ENCODE measurements around the gene EPHA2.
"Not testable (repeated sequence)": the region's sequence is repeated elsewhere in the genome, so short reads cannot be mapped to it uniquely, and the experiment has no call there.

EPHA2 gene

DNA sequence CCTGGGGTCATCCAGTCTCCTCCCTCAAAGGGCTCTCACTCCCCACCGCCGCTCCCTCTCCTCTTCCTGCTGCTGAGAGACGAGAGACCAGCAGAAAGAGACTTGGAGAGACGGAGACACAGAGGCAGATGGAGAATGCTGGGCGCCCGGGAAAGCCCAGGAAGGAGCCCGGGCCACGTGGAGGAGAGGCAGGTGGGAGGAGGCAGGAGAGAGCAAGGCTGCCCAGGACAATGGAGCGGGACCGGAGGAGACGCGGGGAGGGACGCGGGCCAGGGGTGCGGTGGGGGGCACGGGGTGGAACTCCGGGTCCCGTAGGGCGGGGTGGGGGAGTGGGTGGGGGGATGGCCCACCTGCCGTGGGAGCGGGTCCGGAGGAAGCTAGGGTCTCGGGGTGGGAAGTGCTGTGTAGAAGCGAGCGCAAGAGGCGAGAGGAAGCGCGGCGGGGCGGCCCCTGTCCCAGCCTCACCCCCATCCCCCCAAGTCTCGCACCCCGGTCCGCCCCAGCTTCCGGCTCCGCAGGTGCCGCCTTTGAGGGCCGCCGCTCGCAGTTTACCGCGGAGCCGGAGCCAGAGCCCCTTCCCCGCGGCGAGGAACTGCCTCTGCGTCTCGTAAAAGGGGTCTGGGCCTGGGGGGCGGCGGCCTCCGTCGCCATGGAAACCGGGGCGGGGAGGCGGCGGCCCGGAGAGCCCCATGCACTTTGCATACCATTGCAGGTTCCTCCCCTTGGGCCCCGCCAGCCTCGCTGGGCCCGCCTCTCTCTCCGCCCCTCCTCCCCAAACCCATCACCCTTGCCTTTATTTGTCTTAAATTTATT, 11.7 kb upstream of the EPHA2 start:
- peak; percentile 96 for FAIRE-seq

DNA sequence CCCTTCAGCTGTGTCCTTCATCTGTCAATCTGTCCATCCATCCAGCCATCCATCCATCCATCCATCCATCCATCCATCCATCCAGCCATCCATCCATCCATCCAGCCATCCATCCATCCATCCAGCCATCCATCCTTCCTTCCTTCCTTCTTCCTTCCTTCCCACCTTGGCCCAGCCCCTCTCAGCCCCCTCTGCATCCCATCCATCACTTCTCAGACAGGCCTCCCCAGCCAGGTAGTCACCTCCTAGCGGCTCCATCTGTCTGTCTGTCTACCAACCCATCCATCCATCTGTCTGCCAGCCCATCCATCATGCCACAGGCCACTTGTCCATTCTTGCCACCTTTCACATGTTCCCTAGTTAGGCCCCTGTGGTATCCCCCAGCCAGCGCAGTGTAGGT, 10.2 kb upstream of the EPHA2 start:
- FAIRE-seq: no peak

DNA sequence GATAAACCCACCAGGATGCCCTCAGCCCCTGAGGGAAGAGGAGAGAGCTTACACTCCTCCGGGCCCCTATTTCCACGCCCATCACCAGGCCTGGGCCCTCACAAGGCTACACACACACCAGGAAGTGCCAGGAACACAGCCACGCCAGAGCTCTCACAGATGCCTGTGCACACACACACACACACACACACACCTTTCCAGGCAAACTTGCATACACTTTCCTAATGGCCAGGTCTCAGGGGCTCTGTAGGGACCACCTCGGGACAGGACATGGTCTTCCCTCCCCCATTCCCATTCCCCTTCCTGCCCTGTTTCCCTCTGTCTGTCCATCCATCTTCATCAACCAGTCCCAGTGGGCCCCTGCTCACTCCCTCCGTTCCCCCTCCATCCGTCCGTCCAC, 9.7 kb upstream of the EPHA2 start:
- FAIRE-seq: no peak

DNA sequence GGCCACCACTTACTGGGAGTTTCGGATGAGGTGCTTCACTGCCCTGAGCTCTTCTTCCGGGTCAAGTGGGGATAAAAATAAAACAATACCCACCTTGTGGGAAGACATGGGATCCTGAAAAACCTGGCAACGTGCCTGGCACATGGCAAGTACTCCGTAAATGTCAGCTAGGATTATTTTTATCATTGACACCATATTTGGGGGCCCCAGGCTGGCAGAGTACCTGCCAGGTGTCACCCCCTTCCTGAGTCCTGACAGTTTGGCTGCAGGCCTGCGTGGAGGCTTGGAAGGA, 9.2 kb upstream of the EPHA2 start:
- no peak for FAIRE-seq

DNA sequence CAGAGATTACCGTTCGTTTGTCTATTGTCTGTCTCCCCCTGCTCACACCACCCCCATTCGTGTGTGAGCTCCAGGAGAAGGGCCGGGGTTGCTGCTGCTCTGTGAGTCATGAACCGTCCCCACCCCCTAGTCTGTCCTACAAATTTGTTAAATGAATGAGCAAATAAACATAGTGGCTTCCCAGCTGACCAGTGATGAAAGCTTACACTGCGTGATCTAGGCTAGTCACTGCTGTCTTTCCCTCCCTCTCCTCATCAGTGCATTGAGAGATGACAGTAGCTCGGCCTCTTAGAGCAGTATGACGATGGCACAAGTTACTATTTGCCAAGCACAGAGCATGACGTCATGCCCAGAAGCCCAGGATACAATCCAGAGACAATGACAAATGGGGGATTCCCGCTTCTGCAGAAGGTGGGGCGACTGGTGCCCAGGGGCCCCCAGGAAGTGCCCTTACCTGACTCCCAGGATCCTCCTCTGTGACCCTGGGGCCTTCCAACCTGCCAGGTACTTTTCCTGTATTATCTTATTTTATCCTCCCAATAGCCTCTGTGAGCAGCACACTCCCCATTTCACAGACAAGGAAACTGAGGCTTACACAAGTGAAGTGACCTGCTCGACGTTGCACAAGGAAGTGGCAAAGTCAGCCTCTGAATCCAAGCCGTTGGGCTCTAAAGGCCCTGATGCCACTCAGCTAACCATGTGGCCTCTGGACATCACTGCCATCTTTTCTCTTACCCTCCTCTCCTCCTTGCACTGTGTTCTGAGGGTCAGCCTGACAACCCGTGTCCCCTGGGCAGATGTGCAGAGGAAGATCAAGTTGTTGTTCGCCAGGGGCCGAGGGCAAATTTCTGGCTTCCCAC, 8.6 kb upstream of the EPHA2 start:
- FAIRE-seq: no peak

DNA sequence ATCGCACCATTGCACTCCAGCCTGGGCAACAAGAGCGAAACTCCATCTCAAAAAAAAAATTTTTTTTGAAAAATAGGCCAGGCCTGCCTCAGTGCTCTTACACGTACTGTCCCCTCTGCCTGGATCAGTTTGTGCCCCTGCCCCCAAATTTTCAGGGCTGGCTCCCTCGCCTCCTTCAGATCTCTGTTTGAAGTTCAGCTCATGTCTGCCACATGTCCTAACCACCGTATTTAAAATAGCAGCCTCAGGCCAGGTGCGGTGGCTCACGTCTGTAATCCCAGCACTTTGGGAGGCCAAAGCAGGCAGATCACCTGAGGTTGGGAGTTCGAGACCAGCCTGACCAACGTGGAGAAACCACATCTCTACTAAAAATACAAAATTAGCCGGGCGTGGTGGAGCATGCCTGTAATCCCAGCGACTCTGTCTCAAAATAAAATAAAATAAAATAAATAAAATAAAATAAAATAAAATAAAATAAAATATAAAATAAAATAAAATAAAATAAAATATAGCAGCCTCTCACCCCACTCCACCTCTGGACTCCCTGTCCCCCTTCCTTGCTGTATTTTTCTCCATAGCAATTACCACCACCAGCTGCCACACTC, 7.8 kb upstream of the EPHA2 start:
- not testable (repeated sequence) for FAIRE-seq

DNA sequence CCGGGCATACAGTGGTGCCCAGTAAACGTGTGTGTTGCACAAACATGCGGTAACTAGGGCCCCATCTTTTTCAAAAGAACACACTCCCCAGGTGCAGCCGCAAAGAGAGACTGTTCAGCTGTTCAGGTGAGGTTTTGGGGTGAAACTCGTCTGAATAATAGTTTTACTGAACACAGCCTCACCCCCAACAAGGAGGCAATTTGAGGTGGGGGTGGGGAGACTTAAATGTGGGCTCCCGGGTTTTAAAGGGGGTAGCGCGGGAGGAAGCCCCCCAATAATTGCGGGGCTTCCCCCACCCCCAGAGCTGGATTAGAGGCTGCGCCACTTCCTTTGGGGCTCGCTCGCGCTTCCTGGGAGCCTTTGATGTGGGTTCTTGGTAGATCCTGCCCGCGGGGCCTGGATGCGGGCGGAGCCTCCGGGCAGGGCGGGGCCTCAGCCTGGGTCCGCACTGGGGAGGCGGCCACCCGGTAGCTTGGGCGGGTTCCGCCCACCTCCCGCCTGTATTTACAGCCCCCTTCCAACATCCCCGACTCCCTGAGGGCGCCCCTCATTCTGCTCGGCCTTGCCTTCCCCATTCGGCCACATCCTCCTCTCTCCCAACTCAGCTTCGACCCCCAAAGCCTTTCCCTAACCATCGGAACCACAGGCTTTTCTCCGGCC, 6.4 kb upstream of the EPHA2 start:
- FAIRE-seq: no peak

DNA sequence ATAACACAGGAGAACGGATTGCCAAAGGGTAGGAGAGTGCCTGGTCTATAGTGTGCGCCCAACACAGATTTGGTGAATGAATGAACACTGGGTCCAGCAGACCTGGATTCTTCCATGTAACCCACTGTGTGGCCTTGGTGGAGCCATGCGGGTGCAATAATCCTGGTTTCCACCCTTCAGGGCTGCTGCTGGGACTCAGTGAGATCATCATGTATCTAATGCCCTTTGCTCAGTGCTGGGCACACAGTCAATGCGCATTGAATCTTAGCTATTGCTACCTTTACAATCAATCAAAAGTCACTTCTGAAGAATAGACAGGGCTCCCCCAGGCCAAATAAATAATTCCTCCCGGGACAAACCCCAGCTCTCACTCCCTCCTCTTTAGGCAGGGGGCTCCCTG, 5.8 kb upstream of the EPHA2 start:
- FAIRE-seq: no peak

DNA sequence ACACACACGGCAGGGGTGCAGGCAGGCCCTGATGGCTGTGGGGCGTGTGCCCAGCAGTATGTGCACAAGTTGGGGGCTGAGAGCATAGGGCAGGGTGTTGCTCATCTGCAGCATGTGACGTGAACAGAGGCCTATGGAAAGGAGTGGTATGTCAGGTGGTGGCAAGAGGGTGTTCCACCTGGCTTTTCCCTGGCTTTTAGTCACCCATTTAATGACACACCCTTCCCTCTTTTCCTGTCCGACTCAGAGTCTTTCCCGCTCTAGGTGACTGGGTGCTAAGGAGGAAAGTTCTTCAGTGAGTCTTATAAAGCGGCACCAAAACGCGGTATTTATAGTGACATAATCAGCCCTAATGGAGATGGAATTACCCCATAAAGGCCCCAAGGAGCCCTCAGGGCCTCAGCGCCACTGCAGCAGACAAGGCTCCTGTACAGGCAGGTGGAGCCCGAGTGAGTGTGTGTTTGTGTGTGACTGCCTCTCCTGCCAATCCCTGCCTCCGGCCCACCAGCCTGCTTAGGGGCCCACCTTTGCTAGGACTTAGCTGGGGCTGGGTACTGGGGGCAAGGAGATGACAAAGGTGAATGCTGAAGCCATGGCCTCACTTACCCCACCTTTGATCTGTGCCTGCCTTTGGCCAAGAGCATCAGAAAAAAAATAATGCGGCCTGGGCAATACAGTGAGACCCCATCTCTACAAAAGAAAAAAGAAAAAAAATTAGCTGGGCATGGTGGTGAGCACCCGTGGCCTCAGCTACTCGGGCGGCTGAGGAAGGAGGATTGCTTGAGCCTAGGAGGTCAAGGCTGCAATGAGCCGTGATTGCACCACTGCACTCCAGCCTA, 3.3 kb upstream of the EPHA2 start:
- no peak for FAIRE-seq

DNA sequence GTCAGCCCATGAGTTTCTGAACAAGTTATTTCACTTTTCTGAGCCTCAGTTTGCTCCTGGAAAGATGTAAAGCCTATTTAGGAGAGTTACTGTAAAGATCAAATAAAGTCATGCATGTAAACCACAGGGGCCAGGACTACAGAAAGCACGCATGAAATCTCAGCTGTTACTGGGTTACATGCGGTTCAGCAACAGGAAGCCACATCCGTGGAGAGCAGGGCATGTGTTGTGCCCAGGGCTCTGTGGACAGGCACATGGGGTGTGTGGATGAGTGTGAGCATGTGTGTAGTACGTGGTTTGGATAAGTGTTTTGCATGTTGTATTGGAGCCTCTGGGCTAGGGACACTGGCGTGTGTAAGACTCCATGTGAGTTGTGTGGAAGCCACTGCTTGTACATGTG, 2.2 kb upstream of the EPHA2 start:
- FAIRE-seq: no peak

DNA sequence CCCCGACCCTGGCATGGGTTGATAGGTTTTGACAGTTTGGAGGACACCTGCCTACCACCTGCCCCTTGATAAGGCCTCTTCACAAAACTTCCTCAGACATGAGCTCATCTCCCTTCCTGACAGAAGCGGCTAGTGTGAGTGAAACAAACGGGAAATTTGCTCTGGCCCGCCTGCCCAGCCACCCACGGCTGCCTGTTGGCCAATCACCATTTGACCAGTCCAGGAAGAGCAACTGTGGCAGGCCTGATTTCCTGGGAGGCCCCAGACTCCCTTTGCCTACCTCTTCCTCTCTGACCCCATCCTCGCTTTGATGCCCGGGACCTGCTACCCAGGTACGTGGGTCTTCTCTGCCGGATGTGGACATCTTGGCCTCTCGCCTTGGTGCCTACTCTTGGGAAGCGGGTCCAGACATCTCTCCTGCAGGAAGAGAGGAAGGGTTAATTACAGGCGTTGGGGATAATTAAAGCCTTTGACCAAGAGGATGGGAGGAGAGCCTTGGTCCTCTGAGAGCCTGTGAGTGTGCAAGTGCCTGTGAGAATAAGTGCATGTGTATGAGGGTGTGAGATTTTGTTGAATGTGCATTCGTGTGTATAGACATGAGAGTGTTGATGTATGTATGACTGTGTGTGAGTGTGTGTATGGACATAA, 1.1 kb upstream of the EPHA2 start:
- FAIRE-seq: no peak

DNA sequence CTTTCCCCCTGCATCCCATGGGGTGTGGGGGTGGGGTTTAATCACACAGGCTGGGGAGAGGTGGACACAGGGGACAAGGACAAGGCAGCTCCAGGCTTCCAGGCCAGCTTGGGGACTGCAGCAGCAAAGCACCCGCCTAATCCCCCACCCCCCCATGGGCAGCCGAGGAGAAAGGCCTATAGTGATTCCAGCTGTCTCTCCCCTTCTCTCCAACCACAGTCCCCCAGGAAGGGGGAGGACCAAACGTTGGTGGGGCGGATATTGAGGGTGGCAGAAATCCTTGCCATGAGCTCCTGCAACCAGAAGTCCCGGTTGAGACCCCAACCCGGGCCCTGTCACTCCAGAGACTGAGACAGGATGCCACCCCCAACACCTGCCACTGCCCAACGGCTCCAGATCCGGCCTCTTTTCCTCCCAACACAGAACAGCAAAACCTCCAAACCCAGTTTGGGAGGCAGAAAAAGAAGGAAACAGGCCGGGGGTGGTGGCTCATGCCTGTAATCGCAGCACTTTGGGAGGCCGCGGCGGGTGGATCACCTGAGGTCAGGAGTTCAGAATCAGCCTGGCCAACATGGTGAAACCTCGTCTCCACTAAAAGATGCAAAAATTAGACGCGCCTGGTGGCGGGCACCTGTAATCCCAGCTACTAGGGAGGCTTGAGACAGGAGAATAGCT, 1.7 kb downstream of the EPHA2 start:
- no peak for FAIRE-seq

DNA sequence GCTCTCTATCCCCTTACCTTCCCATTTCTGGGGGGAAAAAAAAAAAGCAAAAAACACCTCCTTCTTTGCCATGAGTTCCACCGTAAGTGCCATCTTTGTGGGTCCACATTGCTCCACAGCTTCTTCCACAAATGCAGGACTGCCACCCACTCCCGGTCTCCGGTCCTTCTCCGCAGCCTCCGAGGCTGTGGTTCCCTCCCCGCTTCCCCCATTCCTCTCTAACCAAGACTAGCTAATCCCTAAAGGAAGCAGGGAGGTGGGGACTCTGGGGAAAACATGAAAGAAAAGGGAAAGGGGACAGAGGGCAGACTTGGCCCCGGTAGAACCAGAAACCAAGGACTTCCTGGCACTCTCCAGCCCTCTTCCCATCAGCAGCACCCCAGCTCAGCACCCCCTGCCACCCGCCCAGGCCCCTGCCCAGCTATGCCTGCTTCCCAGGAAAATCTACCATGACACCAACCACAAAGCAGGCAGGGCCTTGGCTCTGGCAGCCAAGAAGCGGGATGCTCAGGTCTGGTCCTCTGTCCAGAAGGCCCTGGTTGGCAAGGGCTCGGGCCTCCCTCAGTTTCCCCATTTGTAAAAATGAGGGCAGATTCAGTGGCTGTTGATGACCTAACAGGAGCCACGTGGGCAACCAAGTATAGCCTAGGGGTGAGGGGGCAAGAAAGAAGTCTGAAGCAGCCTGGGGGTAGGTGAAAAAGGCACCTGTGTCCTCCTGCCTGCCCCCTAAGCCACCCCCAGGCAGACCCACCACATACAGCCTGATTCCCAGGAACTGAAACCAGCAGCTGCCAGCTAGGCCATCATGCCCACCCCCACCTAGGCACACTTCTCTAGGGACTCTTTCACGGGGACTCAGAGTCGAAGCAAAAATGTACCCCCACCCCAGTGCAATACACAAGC, 2.5 kb downstream of the EPHA2 start:
- no peak for FAIRE-seq

DNA sequence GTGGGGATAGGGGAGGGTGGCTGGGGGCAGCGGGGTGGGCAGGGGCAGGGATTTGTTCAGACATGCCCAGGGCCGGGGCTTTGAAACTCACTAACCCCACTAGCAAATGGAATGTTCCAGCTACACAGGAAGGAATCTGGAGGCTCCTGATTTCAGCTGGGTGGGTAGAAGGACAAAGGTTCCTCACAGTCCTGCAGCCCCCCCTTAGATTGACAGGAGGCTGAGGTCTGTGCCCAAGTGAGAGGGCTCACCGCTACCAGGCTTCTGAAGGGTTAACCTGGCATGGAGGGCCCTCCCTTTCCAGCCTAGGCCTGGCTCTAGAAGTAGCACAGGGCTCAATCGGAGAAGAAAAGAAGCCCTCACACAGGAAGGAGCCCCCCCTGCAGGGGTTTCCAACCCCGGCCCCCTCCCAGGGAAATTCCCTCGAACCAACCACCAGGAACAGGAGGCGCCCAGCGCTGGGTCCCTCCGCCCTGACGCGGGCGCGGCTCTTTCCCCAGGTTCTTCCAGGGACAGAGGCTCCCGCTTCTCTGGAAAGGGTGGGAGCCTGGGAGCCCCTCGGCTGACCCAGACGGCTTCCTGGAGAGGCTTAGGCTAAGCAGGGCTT, 3.3 kb downstream of the EPHA2 start:
- no peak for FAIRE-seq

DNA sequence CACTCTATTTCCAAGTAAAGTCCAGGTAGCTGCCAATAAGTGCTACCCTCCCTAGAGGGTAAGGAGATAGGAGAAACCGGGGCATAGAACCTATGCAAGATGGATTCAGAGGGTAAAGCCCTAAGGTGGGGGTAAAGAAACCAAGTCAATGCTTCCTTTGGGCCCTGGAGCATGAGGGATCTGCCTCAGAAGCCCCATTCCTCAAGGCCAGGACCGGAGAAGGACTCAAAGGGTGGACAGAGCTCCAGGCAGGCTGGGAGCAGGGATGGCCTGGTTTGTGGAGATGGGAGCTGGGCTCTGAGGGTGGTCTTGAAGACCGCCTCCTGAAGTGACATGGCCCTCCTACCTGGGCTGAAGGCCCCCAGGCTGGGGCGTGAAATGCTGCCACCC, 3.9 kb downstream of the EPHA2 start:
- no peak for FAIRE-seq

DNA sequence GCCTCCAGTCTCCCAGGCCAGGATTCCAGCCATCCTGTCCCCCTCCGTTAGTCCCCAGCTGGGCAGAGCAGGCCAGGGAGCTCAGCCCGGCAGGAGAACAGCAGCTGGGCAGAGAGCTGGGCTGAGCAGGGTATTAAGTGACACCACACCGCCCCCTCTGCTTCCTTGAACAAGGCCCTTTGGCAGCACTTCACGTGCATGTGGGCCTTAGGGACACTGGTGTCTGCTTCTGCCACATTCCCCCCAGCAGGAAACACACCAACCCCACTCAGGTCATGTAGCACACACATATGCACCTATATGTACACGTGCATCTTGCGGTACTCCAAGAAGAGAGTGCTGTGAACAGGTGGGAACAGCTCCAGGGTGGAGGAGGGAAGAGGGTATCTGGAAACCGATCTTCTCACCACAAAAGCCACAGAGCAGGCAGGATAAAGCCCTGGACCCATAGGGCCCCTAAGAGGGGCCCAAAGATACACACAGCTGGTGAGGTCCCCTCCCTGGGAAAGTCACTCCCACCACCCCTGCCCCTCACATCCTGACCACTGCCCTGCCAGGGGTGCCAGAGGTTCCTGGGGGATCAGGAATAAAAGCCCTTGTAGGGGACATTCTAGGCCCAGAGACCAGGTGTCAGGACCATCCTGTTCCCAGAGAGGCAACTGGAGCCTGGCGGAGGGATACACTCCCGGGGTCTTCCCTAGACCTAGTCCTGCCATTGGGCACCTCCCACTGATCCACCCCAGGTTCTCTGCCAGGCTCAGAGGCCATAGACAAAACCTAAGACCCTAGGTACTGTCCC, 4.5 kb downstream of the EPHA2 start:
- FAIRE-seq: no peak

DNA sequence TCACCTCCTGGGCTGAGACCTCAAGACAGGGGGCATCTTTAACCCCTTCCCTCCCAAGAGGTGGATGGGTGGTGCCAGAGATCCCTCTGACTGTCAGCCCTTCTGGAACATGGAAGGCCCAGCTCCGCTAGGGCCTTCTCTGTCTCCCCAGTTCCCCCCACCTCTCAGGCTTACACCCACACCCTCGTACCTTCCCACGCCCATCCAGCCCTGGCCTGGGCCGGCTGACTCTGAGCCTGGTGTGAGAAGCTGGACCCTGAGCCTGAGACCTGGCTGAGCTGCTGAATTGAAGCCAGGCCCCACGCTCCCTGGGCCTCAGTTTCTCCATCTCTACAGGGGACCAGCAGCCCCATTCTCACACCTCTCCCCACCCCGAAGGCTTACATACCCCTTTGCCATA, 5.4 kb downstream of the EPHA2 start:
- no peak for FAIRE-seq

DNA sequence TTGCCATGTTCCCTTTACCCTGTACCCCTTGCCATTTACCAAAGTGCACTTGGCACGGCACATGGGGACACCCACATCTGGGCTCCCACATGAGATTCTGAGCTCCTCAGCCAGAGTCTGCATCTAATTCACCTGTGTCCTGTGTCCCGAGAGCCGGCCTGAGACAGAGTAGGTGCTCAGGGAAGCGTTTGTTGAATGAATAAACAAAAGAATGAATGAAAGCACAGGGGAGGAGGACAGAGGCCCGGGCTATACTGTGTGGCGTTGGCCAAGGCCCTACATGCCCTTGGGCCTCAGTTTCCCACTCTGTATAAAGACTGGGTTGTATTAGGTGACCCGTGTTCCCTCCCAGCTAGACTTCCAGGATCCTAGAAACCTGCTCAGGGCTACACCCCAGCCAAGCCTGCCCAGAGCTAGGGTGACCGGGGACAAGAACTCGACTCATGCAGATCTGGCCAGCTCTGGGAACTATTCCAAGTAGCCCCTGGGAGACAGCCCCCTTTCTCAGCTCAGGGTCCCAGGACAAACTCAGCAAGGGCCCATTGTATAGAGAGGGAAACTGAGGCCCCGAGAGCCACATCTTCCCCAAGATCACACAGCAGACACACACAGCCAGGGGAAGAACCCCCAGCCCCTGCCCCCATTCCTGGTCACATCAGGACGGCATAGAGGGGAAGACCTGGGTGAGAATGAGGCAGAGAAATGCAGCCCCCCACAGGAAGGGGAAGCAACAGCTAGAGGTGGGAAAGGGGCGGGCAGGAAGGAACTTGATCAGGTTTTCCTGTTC, 6.0 kb downstream of the EPHA2 start:
- FAIRE-seq: no peak
